Suprapubic skin (tissue), 4 donors: ENCODE results near the gene PPP1R9A. TPM values are rescaled to one million over a fixed set of nuclear protein-coding genes. Genes with fewer than 3 reads are reported as not detected.

ENCODE experiments used
- DNase-seq, 2 donors: peaks; one replicate each; pipeline ENCODE4 v3.0.0-alpha.2; 2019; ENCODE audit warnings: low spot score in 2 of 2
- H3K27ac ChIP-seq: fragments of 200-600 bp; sonication (generic); one replicate; pipeline ENCODE4 v1.5.1; 2019
- H3K27me3 ChIP-seq: fragments of 200-600 bp; sonication (generic); one replicate; pipeline ENCODE4 v1.5.1; 2019
- H3K36me3 ChIP-seq: fragments of 200-600 bp; sonication (generic); one replicate; pipeline ENCODE4 v1.5.1; 2019
- H3K4me1 ChIP-seq: fragments of 200-600 bp; sonication (generic); one replicate; pipeline ENCODE4 v1.5.1; 2019
- H3K4me3 ChIP-seq: fragments of 200-600 bp; sonication (generic); one replicate; pipeline ENCODE4 v1.5.1; 2019; ENCODE audit warnings: mild to moderate bottlenecking
- H3K9me3 ChIP-seq: fragments of 200-600 bp; sonication (generic); one replicate; pipeline ENCODE4 v1.5.1; 2019
- EP300 ChIP-seq: sonication (generic); formaldehyde crosslinking; IDR thresholded peaks from one replicate; pipeline ENCODE4 v1.6.1; 2017; ENCODE audit warnings: antibody characterized with exemption
- POLR2A ChIP-seq, 2 donors: fragments of 450-650 bp; IDR thresholded peaks; one replicate each; pipeline ENCODE4 v1.6.1; 2017; ENCODE audit warnings: antibody characterized with exemption in 2 of 2, mild to moderate bottlenecking in 2 of 2, moderate library complexity in 2 of 2
- POLR2AphosphoS5 ChIP-seq, 3 donors: sonication (generic); formaldehyde crosslinking; IDR thresholded peaks; one replicate each; pipeline ENCODE4 v1.6.1; 2017; ENCODE audit warnings: antibody characterized with exemption in 3 of 3
- WGBS: methylation state at CpG from one replicate; pipeline ENCODE4 v1.1.5; 2018; 5-methylcytosine and 5-hydroxymethylcytosine counted together
- total RNA-seq, 4 donors: library from RNA; depleted of rRNA; stranded (reverse); fragments of >200 nt; gene quantifications; one replicate each; pipeline ENCODE4 v1.1.0, GENCODE V29; 2016
- TF ChIP-seq, protein P1 (sequence below), 2 donors: fragments of 200-600 bp in 1 of 2; fragments of 450-650 bp in 1 of 2; sonication (generic) in 1 of 2; IDR thresholded peaks; one replicate each; pipeline ENCODE4 v1.5.1; 2016 to 2019; ENCODE audit warnings: antibody characterized with exemption in 2 of 2, mild to moderate bottlenecking in 1 of 2, moderate library complexity in 1 of 2

The PPP1R9A gene
- total RNA-seq, 4 donors from 2014 or later: 0.49 to 8.6 (median 2.5) TPM

DNA sequence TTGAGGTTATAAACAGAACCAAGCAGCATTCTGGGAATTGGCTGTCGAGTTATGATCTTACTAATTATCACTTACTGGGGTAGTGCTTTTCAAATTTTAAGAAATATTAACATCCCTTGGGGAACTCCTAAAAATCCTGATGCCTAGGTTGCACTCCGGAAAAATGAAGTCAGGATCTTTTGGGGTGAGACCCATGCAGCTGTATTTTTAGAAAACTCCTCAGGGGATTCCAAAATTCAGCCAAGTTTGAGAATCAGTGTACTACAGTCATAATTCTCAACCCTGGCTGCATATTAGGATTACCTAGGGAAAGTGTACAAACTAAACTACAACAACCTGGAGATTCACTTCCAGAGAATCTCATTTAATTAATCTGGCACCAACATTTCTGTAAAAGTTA is 17.2 kb upstream of the PPP1R9A start:
- no peaks in the 10 kb centered on the region for H3K4me1 ChIP-seq
- DNase-seq: no peak
- H3K36me3 ChIP-seq: no peaks in the 10 kb centered on the region
- TF ChIP-seq, protein P1, sequence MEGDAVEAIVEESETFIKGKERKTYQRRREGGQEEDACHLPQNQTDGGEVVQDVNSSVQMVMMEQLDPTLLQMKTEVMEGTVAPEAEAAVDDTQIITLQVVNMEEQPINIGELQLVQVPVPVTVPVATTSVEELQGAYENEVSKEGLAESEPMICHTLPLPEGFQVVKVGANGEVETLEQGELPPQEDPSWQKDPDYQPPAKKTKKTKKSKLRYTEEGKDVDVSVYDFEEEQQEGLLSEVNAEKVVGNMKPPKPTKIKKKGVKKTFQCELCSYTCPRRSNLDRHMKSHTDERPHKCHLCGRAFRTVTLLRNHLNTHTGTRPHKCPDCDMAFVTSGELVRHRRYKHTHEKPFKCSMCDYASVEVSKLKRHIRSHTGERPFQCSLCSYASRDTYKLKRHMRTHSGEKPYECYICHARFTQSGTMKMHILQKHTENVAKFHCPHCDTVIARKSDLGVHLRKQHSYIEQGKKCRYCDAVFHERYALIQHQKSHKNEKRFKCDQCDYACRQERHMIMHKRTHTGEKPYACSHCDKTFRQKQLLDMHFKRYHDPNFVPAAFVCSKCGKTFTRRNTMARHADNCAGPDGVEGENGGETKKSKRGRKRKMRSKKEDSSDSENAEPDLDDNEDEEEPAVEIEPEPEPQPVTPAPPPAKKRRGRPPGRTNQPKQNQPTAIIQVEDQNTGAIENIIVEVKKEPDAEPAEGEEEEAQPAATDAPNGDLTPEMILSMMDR (IDR thresholded peaks at IDR 0.05): no peak
- TF ChIP-seq POLR2A (IDR thresholded peaks at IDR 0.05) (no peak), EP300 (no peak), POLR2AphosphoS5 (IDR thresholded peaks at IDR 0.05) (no peak)
- no peak overlapping the region for H3K27ac ChIP-seq
- H3K9me3 ChIP-seq: no peaks in the 10 kb centered on the region
- no peaks in the 10 kb centered on the region for H3K27me3 ChIP-seq
- no peak overlapping the region for H3K4me3 ChIP-seq
- 64% methylated on average over 2 of the region's 2 CpGs for WGBS

DNA sequence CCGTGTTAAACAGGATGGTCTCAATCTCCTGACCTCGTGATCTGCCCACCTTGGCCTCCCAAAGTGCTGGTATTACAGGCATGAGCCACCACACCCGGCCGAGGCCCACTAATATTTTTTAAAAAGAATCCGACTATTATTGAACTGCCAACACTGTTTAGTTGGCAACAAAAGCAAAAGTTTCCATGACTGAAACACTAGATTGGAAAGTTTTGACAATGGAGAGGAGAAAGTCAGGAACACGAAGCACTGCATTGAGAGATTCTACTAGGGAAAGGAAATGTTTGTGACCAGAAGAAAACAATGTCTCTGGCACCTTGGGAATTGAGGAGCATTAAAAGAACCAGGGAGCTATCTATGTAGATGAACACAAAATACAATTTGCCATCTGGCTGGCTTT is 13.7 kb upstream of the PPP1R9A start:
- TF ChIP-seq POLR2A (IDR thresholded peaks at IDR 0.05): no peak
- TF ChIP-seq, protein P1 (IDR thresholded peaks at IDR 0.05): no peak
- no peak for TF ChIP-seq POLR2AphosphoS5 (IDR thresholded peaks at IDR 0.05)
- no peak for TF ChIP-seq EP300
- Histone ChIP-seq H3K36me3 (no peaks in the 10 kb centered on the region), H3K27me3 (no peaks in the 10 kb centered on the region), H3K4me3 (no peak overlapping the region), H3K27ac (no peak overlapping the region), H3K4me1 (no peaks in the 10 kb centered on the region), H3K9me3 (no peaks in the 10 kb centered on the region)
- DNase-seq: no peak
- 89% methylated on average over 6 of the region's 6 CpGs for WGBS

DNA sequence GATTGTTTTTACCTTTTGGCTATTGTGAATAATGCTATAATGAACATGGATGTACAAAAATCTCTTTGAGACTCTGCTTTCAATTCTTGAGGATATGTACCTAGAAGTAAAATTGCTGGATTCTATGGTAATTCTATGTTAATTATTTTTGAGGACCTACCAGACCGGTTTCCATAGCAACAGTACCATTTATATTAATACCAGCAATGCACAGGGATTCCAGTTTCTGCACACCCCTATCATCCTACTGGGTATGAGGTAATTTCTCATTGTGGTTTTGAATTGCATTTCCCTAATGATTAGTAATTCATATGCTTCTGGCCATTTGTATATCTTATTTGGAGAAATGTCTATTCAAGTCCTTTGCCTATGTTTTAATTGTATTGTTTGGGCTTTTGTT is 9.9 kb upstream of the PPP1R9A start:
- no peaks in the 10 kb centered on the region for H3K4me1 ChIP-seq
- no peak overlapping the region for H3K27ac ChIP-seq
- TF ChIP-seq POLR2A (IDR thresholded peaks at IDR 0.05) (no peak), EP300 (no peak), POLR2AphosphoS5 (IDR thresholded peaks at IDR 0.05) (no peak)
- TF ChIP-seq, protein P1 (IDR thresholded peaks at IDR 0.05): no peak
- H3K9me3 ChIP-seq: no peaks in the 10 kb centered on the region
- no peaks in the 10 kb centered on the region for H3K27me3 ChIP-seq
- WGBS: 80% methylated on average over 1 of the region's 1 CpG
- no peaks in the 10 kb centered on the region for H3K36me3 ChIP-seq
- no peak overlapping the region for H3K4me3 ChIP-seq
- no peak for DNase-seq

DNA sequence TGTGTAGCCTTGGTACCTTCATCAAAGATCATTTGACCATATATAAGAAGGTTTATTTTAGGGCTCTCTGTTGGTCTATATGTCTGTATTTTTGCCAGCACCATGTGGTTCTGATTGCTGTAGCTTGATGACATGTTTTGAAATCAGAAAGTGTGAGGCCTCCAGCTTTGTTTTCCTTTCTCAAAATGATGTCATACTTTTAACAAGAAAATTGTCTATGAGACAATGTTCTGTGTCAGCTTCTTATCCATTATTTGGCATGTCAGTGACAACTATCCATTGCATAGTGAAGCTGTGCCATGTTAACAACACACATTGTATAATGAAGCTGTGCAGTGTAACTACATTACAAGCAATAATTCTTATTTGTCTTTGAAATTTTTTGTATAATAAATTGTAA is 9.1 kb upstream of the PPP1R9A start:
- Histone ChIP-seq H3K27ac (no peak overlapping the region), H3K36me3 (no peaks in the 10 kb centered on the region), H3K4me3 (no peak overlapping the region), H3K4me1 (no peaks in the 10 kb centered on the region), H3K9me3 (no peaks in the 10 kb centered on the region), H3K27me3 (no peaks in the 10 kb centered on the region)
- no peak for DNase-seq
- TF ChIP-seq, protein P1 (IDR thresholded peaks at IDR 0.05): no peak
- TF ChIP-seq POLR2A (IDR thresholded peaks at IDR 0.05) (no peak), POLR2AphosphoS5 (IDR thresholded peaks at IDR 0.05) (no peak), EP300 (no peak)

DNA sequence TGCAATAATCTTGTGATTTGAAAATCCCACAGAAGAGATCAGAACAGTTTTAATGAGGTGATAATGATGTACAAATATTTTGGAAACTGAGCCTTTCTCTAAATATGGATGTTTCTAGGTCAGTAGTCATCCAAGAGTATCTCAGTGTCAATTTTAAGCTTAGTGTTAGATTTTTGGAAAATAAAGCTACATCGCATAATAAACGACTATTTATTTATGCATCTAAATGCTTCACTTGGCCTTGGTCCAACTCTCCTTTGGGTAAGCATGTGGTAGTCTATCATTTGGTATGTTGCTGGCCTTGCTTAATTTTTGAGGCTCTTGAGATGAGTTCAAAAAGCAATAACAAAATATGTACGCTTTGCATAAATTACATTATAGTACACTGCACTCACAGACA is 5.4 kb upstream of the PPP1R9A start:
- Histone ChIP-seq H3K36me3 (no peaks in the 10 kb centered on the region), H3K27ac (no peak overlapping the region), H3K9me3 (no peaks in the 10 kb centered on the region), H3K4me1 (no peaks in the 10 kb centered on the region), H3K27me3 (no peaks in the 10 kb centered on the region), H3K4me3 (no peak overlapping the region)
- TF ChIP-seq EP300 (no peak), POLR2A (IDR thresholded peaks at IDR 0.05) (no peak), POLR2AphosphoS5 (IDR thresholded peaks at IDR 0.05) (no peak)
- TF ChIP-seq, protein P1 (IDR thresholded peaks at IDR 0.05): no peak
- DNase-seq: no peak
- WGBS: 79% methylated on average over 3 of the region's 3 CpGs
